Measurements from ENCODE around the gene ITM2C.

ITM2C gene

DNA sequence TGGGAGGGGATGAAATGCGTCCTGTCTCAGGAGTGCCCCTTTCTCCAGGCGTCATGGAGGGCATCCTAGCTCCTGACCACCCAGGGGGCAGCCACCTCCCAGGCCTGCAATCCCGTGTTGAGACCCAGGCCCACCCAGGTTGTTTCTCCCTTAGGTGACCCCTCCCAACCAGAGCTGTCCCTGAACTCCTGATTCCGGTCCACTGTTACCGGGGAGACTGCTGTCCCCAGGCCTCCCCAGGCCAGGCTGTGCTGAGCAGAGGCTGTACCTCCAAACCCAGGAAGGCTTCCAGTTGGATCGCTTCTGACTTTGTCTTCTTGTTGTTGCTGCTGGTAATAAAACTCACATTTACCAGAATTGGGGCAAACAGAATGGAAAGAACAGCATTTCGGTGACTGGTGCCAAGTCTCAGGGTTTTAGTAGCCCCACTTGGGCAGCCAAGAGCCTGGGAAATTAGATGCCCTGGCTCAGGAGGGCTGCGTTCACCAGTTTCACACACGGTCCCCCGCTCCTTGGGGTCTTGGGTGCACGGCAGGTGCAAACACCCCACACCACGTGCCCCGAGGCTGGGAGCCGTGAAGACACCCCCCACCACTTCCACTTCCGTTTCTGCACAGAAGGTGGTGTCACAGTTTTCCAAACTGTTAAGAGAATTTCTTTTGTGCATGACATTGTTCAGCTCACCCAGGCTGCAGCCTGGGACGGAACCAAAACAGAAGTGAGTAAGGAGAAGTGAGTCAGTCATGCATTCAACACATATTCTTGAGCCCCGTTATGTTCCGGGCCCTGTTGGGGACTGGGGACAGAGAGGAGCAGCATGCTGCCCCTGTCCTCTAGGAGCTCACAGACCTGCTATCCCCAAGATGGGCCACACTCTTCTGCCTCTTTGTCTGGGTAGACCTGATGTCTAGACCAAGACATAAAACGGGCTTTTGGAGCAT, 29.4 kb downstream of the ITM2C start:
- peak; percentile 5 for DNase-seq (ENCODE audit: low read depth, low spot score)
- H3K4me3 ChIP-seq (ENCODE audit: low read depth, low read length) = no peak overlapping the region
- in situ Hi-C loops (cut with HindIII; ENCODE audit: low sequenced_read_pairs) = no loop called here
- TF ChIP-seq, protein P1, sequence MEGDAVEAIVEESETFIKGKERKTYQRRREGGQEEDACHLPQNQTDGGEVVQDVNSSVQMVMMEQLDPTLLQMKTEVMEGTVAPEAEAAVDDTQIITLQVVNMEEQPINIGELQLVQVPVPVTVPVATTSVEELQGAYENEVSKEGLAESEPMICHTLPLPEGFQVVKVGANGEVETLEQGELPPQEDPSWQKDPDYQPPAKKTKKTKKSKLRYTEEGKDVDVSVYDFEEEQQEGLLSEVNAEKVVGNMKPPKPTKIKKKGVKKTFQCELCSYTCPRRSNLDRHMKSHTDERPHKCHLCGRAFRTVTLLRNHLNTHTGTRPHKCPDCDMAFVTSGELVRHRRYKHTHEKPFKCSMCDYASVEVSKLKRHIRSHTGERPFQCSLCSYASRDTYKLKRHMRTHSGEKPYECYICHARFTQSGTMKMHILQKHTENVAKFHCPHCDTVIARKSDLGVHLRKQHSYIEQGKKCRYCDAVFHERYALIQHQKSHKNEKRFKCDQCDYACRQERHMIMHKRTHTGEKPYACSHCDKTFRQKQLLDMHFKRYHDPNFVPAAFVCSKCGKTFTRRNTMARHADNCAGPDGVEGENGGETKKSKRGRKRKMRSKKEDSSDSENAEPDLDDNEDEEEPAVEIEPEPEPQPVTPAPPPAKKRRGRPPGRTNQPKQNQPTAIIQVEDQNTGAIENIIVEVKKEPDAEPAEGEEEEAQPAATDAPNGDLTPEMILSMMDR (IDR thresholded peaks at IDR 0.05; ENCODE audit: low read depth, low read length) = no peak

DNA sequence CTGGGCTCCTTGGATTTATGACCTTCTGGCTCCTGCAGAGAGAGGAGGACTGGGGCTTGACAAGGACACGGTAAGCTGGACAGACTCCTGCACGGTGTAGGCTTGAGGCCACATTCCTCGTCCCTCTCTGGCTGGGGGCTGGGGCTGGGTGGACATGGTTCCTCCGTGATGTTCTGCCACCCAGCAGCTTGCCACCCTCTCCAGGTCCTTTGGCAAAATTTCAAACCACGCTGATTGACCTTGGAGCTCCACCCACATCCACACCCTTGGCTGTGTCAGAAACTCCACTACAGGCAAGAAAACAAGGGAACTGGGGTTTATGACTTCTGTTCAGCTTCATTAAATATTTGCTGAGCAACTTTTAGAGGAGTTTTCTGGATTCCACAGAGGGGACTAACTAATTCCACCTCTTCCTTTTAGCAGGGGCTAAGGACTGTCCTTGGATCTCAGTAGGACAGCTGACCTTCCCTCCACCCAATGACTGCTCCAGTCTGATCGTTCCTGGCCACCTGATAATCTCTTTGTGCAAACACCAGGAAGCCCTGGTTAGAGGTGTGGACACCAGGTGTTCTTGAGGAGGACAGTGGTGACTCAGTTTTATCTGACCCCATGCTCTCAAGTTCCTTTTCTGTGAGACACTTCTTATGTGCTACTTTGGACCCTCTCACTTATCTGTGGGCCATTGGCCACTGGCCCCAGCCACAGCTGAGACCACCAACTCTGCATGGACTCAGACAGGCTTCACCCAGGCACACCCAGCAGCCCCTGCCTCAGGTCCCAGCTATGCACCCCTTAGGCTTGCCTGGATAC, 31.0 kb downstream of the ITM2C start:
- in situ Hi-C loops (cut with HindIII; ENCODE audit: low sequenced_read_pairs) = no loop called here
- TF ChIP-seq, protein P1 (IDR thresholded peaks at IDR 0.05; ENCODE audit: low read depth, low read length) = no peak
- no peak for DNase-seq (ENCODE audit: low read depth, low spot score)
- no peak overlapping the region for H3K4me3 ChIP-seq (ENCODE audit: low read depth, low read length)

DNA sequence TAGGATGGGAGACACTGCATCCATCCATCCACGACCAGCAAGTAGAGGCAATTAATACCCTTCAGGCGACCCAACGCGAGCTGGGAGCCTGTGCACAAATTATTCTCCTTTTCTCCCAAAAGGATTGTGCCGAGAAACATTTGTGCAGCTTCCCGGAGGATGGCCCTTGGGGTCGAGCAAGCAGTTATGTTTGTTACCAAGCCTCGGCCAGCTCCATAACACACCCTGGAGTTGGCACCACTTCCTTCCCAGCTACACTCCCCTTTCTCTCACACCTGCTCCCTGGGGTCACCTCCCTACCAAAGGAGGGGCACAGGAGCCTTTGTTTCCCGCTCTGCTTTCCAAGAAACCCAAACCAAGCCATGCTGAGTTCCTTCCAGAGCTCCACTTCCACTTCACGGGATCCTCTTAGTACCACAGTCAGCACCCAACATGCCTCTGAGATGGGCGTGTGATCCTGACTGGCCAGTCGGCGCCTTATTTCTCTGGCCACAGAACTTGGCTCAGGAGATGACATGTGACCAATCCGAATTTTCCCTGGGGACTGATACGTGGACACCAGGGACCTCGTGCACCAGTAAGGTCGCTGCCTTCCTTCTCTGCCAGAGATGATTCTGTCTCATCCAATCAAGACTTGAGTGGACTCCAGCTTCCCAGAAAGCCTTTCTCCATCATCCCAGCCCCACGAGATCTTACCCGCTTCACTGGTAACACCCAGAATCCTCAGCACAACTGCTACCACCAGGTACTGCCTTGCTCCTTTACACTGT, 31.8 kb downstream of the ITM2C start:
- H3K4me3 ChIP-seq (ENCODE audit: low read depth, low read length) = no peak overlapping the region
- no peak for DNase-seq (ENCODE audit: low read depth, low spot score)
- TF ChIP-seq, protein P1 (IDR thresholded peaks at IDR 0.05; ENCODE audit: low read depth, low read length) = no peak
- in situ Hi-C loops (cut with HindIII; ENCODE audit: low sequenced_read_pairs) = no loop called here

DNA sequence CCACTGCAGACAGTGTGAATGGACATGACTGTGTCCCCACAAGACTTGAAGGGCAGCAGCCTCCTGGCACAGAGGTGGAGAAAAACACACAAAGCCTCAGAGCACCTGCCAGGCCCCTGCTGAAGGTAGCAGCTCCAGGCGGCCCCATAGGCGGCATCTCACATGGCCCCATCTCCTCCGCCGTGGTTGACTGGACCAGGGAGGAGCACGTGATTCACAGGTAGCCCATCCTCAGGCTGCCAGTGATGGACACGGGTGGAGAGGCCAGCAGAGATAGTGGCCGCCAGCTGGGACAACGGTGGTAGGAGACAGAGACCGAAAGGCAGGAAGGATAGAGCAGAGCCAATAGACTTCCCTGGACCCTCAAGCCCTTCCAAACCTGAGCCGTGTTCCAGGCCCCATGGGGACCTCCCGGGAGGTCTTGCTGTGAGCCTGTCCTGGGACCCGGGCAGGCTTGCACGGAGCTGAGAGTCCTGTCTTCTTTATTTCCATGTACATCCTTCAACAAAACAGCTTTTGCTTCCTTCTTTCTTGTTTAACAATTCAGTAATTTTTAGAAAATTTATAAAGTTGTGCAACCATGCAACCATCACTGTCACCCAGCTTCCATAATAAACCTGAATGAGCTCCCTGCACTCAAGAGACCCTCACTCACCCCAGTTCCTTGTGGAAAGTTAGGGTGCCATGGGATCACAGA, 33.4 kb downstream of the ITM2C start:
- no peak for DNase-seq (ENCODE audit: low read depth, low spot score)
- H3K4me3 ChIP-seq (ENCODE audit: low read depth, low read length) = no peak overlapping the region
- TF ChIP-seq, protein P1 (IDR thresholded peaks at IDR 0.05; ENCODE audit: low read depth, low read length) = no peak
- in situ Hi-C loops (cut with HindIII; ENCODE audit: low sequenced_read_pairs) = no loop called here

DNA sequence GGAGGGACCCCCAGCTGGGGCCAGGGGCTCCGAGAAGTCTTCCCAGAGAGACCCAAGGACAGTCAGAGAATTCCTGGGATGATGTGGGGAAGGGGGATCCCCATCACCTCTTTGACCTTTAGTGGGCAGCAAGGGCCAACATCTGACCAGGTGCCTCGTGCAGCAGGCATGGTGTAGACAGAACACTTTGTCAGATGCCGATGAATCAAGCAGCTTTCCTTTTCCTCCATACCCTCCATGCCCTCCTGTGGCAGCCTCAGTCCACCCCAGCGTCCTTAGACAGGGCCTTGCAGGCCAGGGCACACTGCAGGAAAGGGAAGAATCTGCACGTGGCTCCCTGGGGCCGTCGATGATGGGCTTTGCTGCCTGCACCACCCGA, 34.0 kb downstream of the ITM2C start:
- in situ Hi-C loops (cut with HindIII; ENCODE audit: low sequenced_read_pairs) = no loop called here
- H3K4me3 ChIP-seq (ENCODE audit: low read depth, low read length) = no peak overlapping the region
- DNase-seq (ENCODE audit: low read depth, low spot score) = no peak
- TF ChIP-seq, protein P1 (IDR thresholded peaks at IDR 0.05; ENCODE audit: low read depth, low read length) = no peak

All from astrocyte of the spinal cord (primary cell).